ENCODE data around the gene OR52K2.

DNA sequence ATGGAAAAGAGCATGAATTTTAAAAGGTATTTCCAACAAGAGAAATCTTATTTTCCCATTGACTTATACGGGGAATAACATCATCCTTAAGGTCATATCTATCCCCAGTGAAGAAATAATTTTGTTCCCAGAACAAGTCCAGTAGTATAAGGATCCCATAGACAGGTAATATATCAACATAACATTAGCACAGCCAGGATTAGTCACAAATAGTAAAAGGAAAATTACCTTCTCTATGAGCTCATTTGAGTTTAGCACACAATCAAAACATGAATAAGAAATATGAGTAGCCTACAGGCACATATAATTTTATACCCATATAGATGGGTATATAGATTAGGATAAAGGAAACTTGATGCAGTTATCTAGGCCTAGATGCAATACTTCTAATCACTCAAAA, 30.5 kb downstream of the OR52K2 start:
- TF ChIP-seq, protein P1, sequence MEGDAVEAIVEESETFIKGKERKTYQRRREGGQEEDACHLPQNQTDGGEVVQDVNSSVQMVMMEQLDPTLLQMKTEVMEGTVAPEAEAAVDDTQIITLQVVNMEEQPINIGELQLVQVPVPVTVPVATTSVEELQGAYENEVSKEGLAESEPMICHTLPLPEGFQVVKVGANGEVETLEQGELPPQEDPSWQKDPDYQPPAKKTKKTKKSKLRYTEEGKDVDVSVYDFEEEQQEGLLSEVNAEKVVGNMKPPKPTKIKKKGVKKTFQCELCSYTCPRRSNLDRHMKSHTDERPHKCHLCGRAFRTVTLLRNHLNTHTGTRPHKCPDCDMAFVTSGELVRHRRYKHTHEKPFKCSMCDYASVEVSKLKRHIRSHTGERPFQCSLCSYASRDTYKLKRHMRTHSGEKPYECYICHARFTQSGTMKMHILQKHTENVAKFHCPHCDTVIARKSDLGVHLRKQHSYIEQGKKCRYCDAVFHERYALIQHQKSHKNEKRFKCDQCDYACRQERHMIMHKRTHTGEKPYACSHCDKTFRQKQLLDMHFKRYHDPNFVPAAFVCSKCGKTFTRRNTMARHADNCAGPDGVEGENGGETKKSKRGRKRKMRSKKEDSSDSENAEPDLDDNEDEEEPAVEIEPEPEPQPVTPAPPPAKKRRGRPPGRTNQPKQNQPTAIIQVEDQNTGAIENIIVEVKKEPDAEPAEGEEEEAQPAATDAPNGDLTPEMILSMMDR (IDR thresholded peaks at IDR 0.05; ENCODE audit: low read depth, low read length, poor library complexity, severe bottlenecking) = no peak
- no peak for TF ChIP-seq EZH2phosphoT487 (IDR thresholded peaks at IDR 0.05; ENCODE audit: borderline replicate concordance, low read length)
